Spleen (tissue), 7 donors: ENCODE measurements around the gene RBFOX1.

Source experiments
- CTCF ChIP-seq, 11 experiments: fragments of 200-600 bp in 7 of 11; fragments of 450-650 bp in 4 of 11; sonication (generic) in 4 of 11; IDR thresholded peaks in 8 of 11; conservative IDR thresholded peaks in 3 of 11; 1 replicate in 7 of 11; 2 replicates in 4 of 11; pipeline versions ENCODE4 v1.4.0 to v1.8.0; 2016 to 2021; ENCODE audit warnings: antibody characterized with exemption in 11 of 11, inconsistent platforms in 4 of 11, mild to moderate bottlenecking in 1 of 11
- POLR2A ChIP-seq, 3 donors: fragments of 450-650 bp; IDR thresholded peaks; one replicate each; pipeline ENCODE4 v1.5.1; 2017; ENCODE audit warnings: antibody characterized with exemption in 3 of 3, mild to moderate bottlenecking in 1 of 3
- POLR2AphosphoS5 ChIP-seq, 3 donors: sonication (generic); formaldehyde crosslinking; IDR thresholded peaks; one replicate each; pipeline ENCODE4 v1.5.1; 2017; ENCODE audit warnings: antibody characterized with exemption in 3 of 3
- donor health status: DM: no; HTN: no; CAD: no; lungs with moderate emphysema.
- donor health status: DM: no; HTN: no; CAD: no.
- donor health status: DM: no; HTN: no; CAD: no.

- no peak for TF ChIP-seq CTCF (IDR thresholded peaks at IDR 0.05 in 8 of 11, conservative IDR thresholded peaks at IDR 0.05 in 3 of 11)
- TF ChIP-seq POLR2A (IDR thresholded peaks at IDR 0.05) = no peak
- no peak for TF ChIP-seq POLR2AphosphoS5 (IDR thresholded peaks at IDR 0.05)
These were observed 253.1 kb downstream of the RBFOX1 start for GRCh38 chr16:7585705-7586104.
